Transverse colon (tissue), 4 donors: ENCODE data around the gene PRIM2.
"Not testable (repeated sequence)": the region's sequence is repeated elsewhere in the genome, so short reads cannot be mapped to it uniquely, and the experiment has no call there.

Experiments used
- CTCF ChIP-seq, 5 experiments: fragments of 200-600 bp in 3 of 5; fragments of 450-650 bp in 2 of 5; sonication (generic) in 3 of 5; IDR thresholded peaks; 1 replicate in 2 of 5; 2 replicates in 3 of 5; pipeline ENCODE4 v1.5.1; 2016 to 2017; ENCODE audit warnings: antibody characterized with exemption in 5 of 5, inconsistent platforms in 3 of 5, mild to moderate bottlenecking in 2 of 5, moderate library complexity in 1 of 5
- EP300 ChIP-seq: sonication (generic); formaldehyde crosslinking; IDR thresholded peaks from one replicate; pipeline ENCODE4 v1.6.1; 2017; ENCODE audit warnings: antibody characterized with exemption, low read depth
- POLR2A ChIP-seq: fragments of 450-650 bp; IDR thresholded peaks from one replicate; pipeline ENCODE4 v1.6.1; 2016; ENCODE audit warnings: antibody characterized with exemption, mild to moderate bottlenecking, moderate library complexity
- POLR2AphosphoS5 ChIP-seq, 3 donors: sonication (generic); formaldehyde crosslinking; IDR thresholded peaks; one replicate each; pipeline ENCODE4 v1.6.1; 2016; ENCODE audit warnings: antibody characterized with exemption in 3 of 3

- TF ChIP-seq CTCF (IDR thresholded peaks at IDR 0.05); EP300; POLR2A; POLR2AphosphoS5 (IDR thresholded peaks at IDR 0.05): not testable (repeated sequence)
These were observed 199.3 kb downstream of the PRIM2 start for GRCh38 chr6:57516776-57517175.
